ENCODE results near the gene CHD6.
A peak's percentile ranks its signal among the peaks of the same experiment; 100 is the strongest.

CHD6 gene

GRCh38 chr20:41418739-41419293 lies 199.4 kb downstream of the CHD6 start:
- no peak for DNase-seq

- no peak for DNase-seq
Observed at GRCh38 chr20:41418031-41418430, 200.1 kb downstream of the CHD6 start.

GRCh38 chr20:41415191-41415590 lies 203.0 kb downstream of the CHD6 start:
- DNase-seq: no peak

GRCh38 chr20:41413169-41413568 lies 205.0 kb downstream of the CHD6 start:
- DNase-seq: no peak

- no peak for DNase-seq
Observed at GRCh38 chr20:41412324-41413120, 205.7 kb downstream of the CHD6 start.

GRCh38 chr20:41411391-41411847 lies 206.8 kb downstream of the CHD6 start:
- no peak for DNase-seq

GRCh38 chr20:41408986-41409385 lies 209.2 kb downstream of the CHD6 start:
- DNase-seq: peak; percentile 35

GRCh38 chr20:41408156-41408794 lies 209.9 kb downstream of the CHD6 start:
- no peak for DNase-seq

GRCh38 chr20:41407607-41408006 lies 210.6 kb downstream of the CHD6 start:
- peak; percentile 29 for DNase-seq

- DNase-seq: no peak
Observed at GRCh38 chr20:41406896-41407444, 211.2 kb downstream of the CHD6 start.

- no peak for DNase-seq
Observed at GRCh38 chr20:41406353-41406752, 211.8 kb downstream of the CHD6 start.

GRCh38 chr20:41405436-41405835 lies 212.7 kb downstream of the CHD6 start:
- DNase-seq: no peak

- DNase-seq: no peak
Observed at GRCh38 chr20:41403604-41404003, 214.6 kb downstream of the CHD6 start.

- DNase-seq: no peak
Observed at GRCh38 chr20:41398408-41398807, 219.8 kb downstream of the CHD6 start.

GRCh38 chr20:41395667-41396664 lies 222.2 kb downstream of the CHD6 start:
- DNase-seq: peak; percentile 13

- DNase-seq: no peak
Observed at GRCh38 chr20:41394931-41395666, 223.1 kb downstream of the CHD6 start.

- DNase-seq: no peak
Observed at GRCh38 chr20:41394081-41394480, 224.1 kb downstream of the CHD6 start.

- no peak for DNase-seq
Observed at GRCh38 chr20:41393705-41394066, 224.5 kb downstream of the CHD6 start.

- no peak for DNase-seq
Observed at GRCh38 chr20:41392871-41393704, 225.1 kb downstream of the CHD6 start.

- DNase-seq: no peak
Observed at GRCh38 chr20:41392295-41392694, 225.9 kb downstream of the CHD6 start.

- no peak for DNase-seq
Observed at GRCh38 chr20:41391587-41392001, 226.6 kb downstream of the CHD6 start.
